OCI-LY7 (cell line): ENCODE results near the gene LSAMP. TPM values are rescaled to one million over a fixed set of nuclear protein-coding genes. Genes with fewer than 3 reads are reported as not detected.

Experiments used
- BruUV-seq: library from RNA; stranded (reverse); fragments of 400-500 nt; replicated peaks from 2 replicates; lab custom pipeline; 2021; lab: Mats Ljungman, UMichigan
- CTCF ChIA-PET: fragments of 300-600 bp; sonication (Branson Sonifier 250); formaldehyde crosslinking; loops from one replicate; lab custom pipeline; 2022; ENCODE audit warnings: antibody characterized with exemption; ENCODE audit not compliant: unreplicated experiment; lab: Charles Lee
- POLR2A ChIA-PET: fragments of 300-600 bp; sonication (Branson Sonifier 250); formaldehyde crosslinking; loops from one replicate; lab custom pipeline; 2022; ENCODE audit warnings: antibody characterized with exemption; lab: Charles Lee
- DNase-seq: peaks from one replicate; pipeline ENCODE4 v3.0.0-alpha.2; 2015; ENCODE audit warnings: low spot score
- H2AFZ ChIP-seq: fragments of 200-600 bp; sonication (generic), shearing (Covaris generic); 2 replicates; pipeline ENCODE4 v1.6.1; 2014; ENCODE audit warnings: mild to moderate bottlenecking, antibody characterized with exemption, low read length, moderate library complexity
- H3K27ac ChIP-seq: fragments of 200-600 bp; sonication (generic); 2 replicates; pipeline ENCODE4 v1.5.1; 2014; ENCODE audit warnings: mixed run types, low read depth, mild to moderate bottlenecking, moderate library complexity, low read length, inconsistent platforms; ENCODE audit not compliant: poor library complexity, severe bottlenecking
- H3K36me3 ChIP-seq: fragments of 200-600 bp; sonication (generic); 2 replicates; pipeline ENCODE4 v1.6.1; 2014; ENCODE audit warnings: mild to moderate bottlenecking, antibody characterized with exemption, low read length, moderate library complexity, mixed read lengths; ENCODE audit not compliant: insufficient read depth
- H3K4me1 ChIP-seq: fragments of 200-600 bp; sonication (generic); 2 replicates; pipeline ENCODE4 v1.5.1; 2014; ENCODE audit warnings: mild to moderate bottlenecking, low read length; ENCODE audit not compliant: insufficient read depth, poor library complexity, severe bottlenecking
- H3K4me2 ChIP-seq: fragments of 200-600 bp; sonication (generic); 2 replicates; pipeline ENCODE4 v1.6.1; 2014; ENCODE audit warnings: mild to moderate bottlenecking, low read length
- H3K4me3 ChIP-seq: fragments of 200-600 bp; sonication (generic); 2 replicates; pipeline ENCODE4 v1.5.1; 2014; ENCODE audit warnings: mild to moderate bottlenecking, low read depth, low read length; ENCODE audit not compliant: poor library complexity, severe bottlenecking
- H3K79me2 ChIP-seq: fragments of 200-600 bp; sonication (generic); 2 replicates; pipeline ENCODE4 v1.6.1; 2016; ENCODE audit warnings: low read depth, mild to moderate bottlenecking, low read length, moderate library complexity, mixed read lengths; ENCODE audit not compliant: insufficient read depth
- H3K9me2 ChIP-seq: fragments of 200-600 bp; sonication (generic); 2 replicates; pipeline ENCODE4 v1.6.1; 2016; ENCODE audit warnings: mild to moderate bottlenecking, low read length, mixed read lengths; ENCODE audit not compliant: insufficient read depth
- H3K9me3 ChIP-seq: fragments of 200-600 bp; sonication (generic); 2 replicates; pipeline ENCODE4 v1.6.1; 2014; ENCODE audit warnings: mild to moderate bottlenecking, mixed run types, low read length, mixed read lengths
- H4K20me1 ChIP-seq: fragments of 200-600 bp; sonication (generic); 2 replicates; pipeline ENCODE4 v1.6.1; 2014; ENCODE audit warnings: mild to moderate bottlenecking, antibody characterized with exemption, low read length, moderate library complexity, mixed read lengths; ENCODE audit not compliant: insufficient read depth
- CTCF ChIP-seq: fragments of 200-600 bp; sonication (generic); conservative IDR thresholded peaks from 2 replicates; pipeline ENCODE4 v1.5.1; 2014; ENCODE audit warnings: mild to moderate bottlenecking, antibody characterized with exemption, low read length, moderate library complexity, mixed read lengths
- EZH2phosphoT487 ChIP-seq: fragments of 200-600 bp; sonication (generic); IDR thresholded peaks from 2 replicates; pipeline ENCODE4 v1.6.1; 2018; ENCODE audit warnings: low read depth, borderline replicate concordance, mild to moderate bottlenecking, mixed run types, antibody characterized with exemption, low read length, moderate library complexity, mixed read lengths
- intact Hi-C: fragments of 100-400 bp; cut with micrococcal nuclease; formaldehyde crosslinking; loops from one replicate; pipeline ENCODE4 v1.10.0; 2022; ENCODE audit not compliant: unreplicated experiment
- total RNA-seq, 2 experiments: library from RNA; depleted of rRNA in 1 of 2; stranded (reverse); fragments of >200 nt in 1 of 2; shearing (Covaris generic) in 1 of 2; gene quantifications; 2 replicates each; pipeline ENCODE4 v1.2.3, GENCODE V29; 2014 to 2022

Gene LSAMP
- total RNA-seq, 2 experiments from 2014 or later, result 1.4 TPM; not detected in 1

- DNase-seq, result no peak
- Histone ChIP-seq H3K36me3 (no peaks in the 10 kb centered on the region), H3K4me1 (no peaks in the 10 kb centered on the region), H3K27ac (no peak overlapping the region), H2AFZ (no peak overlapping the region), H3K4me2 (no peak overlapping the region), H3K9me2 (no peaks in the 10 kb centered on the region), H3K4me3 (no peak overlapping the region), H3K9me3 (no peaks in the 10 kb centered on the region), H4K20me1 (no peaks in the 10 kb centered on the region), H3K79me2 (no peaks in the 10 kb centered on the region)
- no peak for TF ChIP-seq EZH2phosphoT487
- TF ChIP-seq CTCF, result no peak
- ChIA-PET POLR2A (interaction anchor here (1.2 kb wide), 1 partner anchor 1762 kb away, joined by 4 read pairs; no protein-coding TSS in a partner anchor), CTCF (no interaction called here)
- no TSS peak for BruUV-seq
- intact Hi-C loops, result no loop called here
Observed at GRCh38 chr3:116230431-116231020, 214.8 kb downstream of the LSAMP start.

GRCh38 chr3:116226266-116226665 is 219.0 kb downstream of the LSAMP start:
- Histone ChIP-seq H3K9me3 (no peaks in the 10 kb centered on the region), H3K4me1 (no peaks in the 10 kb centered on the region), H3K4me3 (no peak overlapping the region), H3K4me2 (no peak overlapping the region), H3K36me3 (no peaks in the 10 kb centered on the region), H3K79me2 (no peaks in the 10 kb centered on the region), H3K27ac (no peak overlapping the region), H4K20me1 (no peaks in the 10 kb centered on the region), H3K9me2 (no peaks in the 10 kb centered on the region), H2AFZ (no peak overlapping the region)
- DNase-seq, result no peak
- ChIA-PET POLR2A (no interaction called here), CTCF (no interaction called here)
- no TSS peak for BruUV-seq
- intact Hi-C loops, result loop anchor here (10.0 kb wide), 1 partner anchor 61 kb away; no protein-coding TSS in a partner anchor
- no peak for TF ChIP-seq EZH2phosphoT487
- no peak for TF ChIP-seq CTCF

- TF ChIP-seq EZH2phosphoT487 (no peak), CTCF (no peak)
- POLR2A ChIA-PET, result interaction anchor here (1.1 kb wide), 1 partner anchor 25 kb away, joined by 3 read pairs; no protein-coding TSS in a partner anchor
Observed at GRCh38 chr3:116216761-116217160, 228.5 kb downstream of the LSAMP start.

More at GRCh38 chr3:116216761-116217160, 228.5 kb downstream of the LSAMP start:
- CTCF ChIA-PET, result no interaction called here
- no peaks in the 10 kb centered on the region for H3K9me2 ChIP-seq
- no peaks in the 10 kb centered on the region for H3K79me2 ChIP-seq
- H3K4me3 ChIP-seq, result no peak overlapping the region
- H4K20me1 ChIP-seq, result no peaks in the 10 kb centered on the region
- H3K4me1 ChIP-seq, result no peaks in the 10 kb centered on the region
- H2AFZ ChIP-seq, result no peak overlapping the region
- H3K27ac ChIP-seq, result no peak overlapping the region
- BruUV-seq, result no TSS peak
- H3K4me2 ChIP-seq, result no peak overlapping the region
- no peaks in the 10 kb centered on the region for H3K9me3 ChIP-seq
- intact Hi-C loops, result no loop called here
- H3K36me3 ChIP-seq, result no peaks in the 10 kb centered on the region
- DNase-seq, result no peak
